Measurements from ENCODE around the gene GALNT2. TPM values are rescaled to one million over a fixed set of nuclear protein-coding genes. Genes with fewer than 3 reads are reported as not detected.
A peak's percentile ranks its signal among the peaks of the same experiment; 100 is the strongest.

Gene GALNT2
- total and polyA plus RNA-seq, 2 of the 4 experiments (the other 2 are of a cell fraction): 50.4 to 189 TPM

DNA sequence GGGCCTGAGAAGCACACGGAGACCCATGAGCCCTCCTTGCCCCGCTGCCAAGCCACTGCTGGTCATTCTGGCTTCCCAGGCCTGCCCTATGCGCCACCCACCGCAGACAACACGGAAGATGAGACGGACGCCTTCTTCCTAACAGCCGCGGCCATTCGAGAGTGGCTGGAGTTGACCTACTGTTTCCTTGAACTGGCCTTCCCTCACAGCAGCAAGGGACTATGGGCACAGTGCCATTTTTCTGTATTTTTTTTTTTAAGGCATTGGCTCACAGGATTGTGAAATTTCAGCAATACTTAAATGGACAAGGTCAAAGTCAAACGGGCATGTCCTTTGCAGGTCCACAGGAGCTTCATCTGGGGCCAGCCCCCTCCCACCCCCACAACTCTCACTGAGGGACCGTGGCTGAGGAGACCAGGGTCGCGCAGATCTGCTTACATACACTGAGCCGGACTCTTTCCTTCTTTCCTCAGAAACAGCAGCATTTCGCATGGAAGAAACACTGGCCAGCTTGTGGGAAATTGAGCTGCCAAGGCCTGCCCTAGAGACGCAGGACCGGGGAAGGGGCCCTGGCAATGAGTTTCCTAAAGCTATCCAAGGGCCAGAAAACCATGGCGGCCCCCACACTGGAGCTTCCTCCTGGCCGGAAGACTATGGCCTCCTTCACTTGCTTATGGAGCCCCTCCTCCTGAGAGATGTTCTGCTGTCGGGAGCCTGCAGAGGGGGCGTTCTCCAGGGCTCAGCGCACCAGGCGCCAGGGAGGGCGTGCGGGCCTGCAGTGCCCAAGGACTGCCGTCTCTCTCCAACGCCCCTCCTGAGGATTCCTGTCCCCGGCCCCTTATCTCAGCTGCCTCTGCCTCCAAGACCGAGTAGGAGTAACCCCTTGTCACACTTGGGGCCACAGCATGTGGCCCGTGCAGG is 260.2 kb downstream of the GALNT2 start:
- no TSS peak for BruUV-seq (replicated peaks)
- H4K5ac ChIP-seq (ENCODE audit: low read depth, low read length): no peak overlapping the region
- H3K18ac ChIP-seq (ENCODE audit: low read depth, low read length): no peak overlapping the region
- no peak overlapping the region for H2BK5ac ChIP-seq (ENCODE audit: low read depth, low read length, poor library complexity, severe bottlenecking)
- POLR2A ChIA-PET (ENCODE audit: unreplicated experiment): no interaction called here
- no peak overlapping the region for H4K91ac ChIP-seq (ENCODE audit: insufficient read depth, low read depth, low read length)
- H3K79me1 ChIP-seq (ENCODE audit: low read depth in 1 of 2, low read length in 2 of 2): no peaks in the 10 kb centered on the region
- H3K23ac ChIP-seq (ENCODE audit: low read depth, low read length): no peak overlapping the region
- no peaks in the 10 kb centered on the region for H3K27me3 ChIP-seq (ENCODE audit: control insufficient read depth, insufficient read depth, low read length)
- no peak overlapping the region for H3K27ac ChIP-seq (ENCODE audit: insufficient read depth, low read length)
- CTCF ChIA-PET: no interaction called here
- no peak overlapping the region for H3K4me2 ChIP-seq (ENCODE audit: low read depth, low read length)
- WGBS, 2 experiments (ENCODE audit: extremely low coverage in 2 of 2, insufficient read length in 1 of 2): 79% methylated on average over 10 of the region's 31 CpGs; no CpG with 5 or more reads in 1 of the 2 experiments
- no peak overlapping the region for H4K8ac ChIP-seq (ENCODE audit: low read depth in 2 of 2, low read length in 2 of 2)
- no peak overlapping the region for H3K14ac ChIP-seq (replicated peaks; ENCODE audit: low read depth, low read length)
- no peak overlapping the region for H3K4me3 ChIP-seq (ENCODE audit: insufficient read depth, low read depth, low read length)
- no peak for ATAC-seq (ENCODE audit: low read depth)
- no peak overlapping the region for H2AK5ac ChIP-seq (ENCODE audit: low read depth, low read length)
- TF ChIP-seq MAFK (IDR thresholded peaks at IDR 0.05; ENCODE audit: low read depth, low read length) (no peak), RAD21 (IDR thresholded peaks at IDR 0.05; ENCODE audit: low read length) (no peak), CEBPB (IDR thresholded peaks at IDR 0.05; ENCODE audit: low read depth, low read length) (peak; percentile 4; the same call in 1 of the 2 replicates)
- no peaks in the 10 kb centered on the region for H4K20me1 ChIP-seq (ENCODE audit: insufficient read depth, low read length)
- H2AFZ ChIP-seq (replicated peaks; ENCODE audit: low read length, poor library complexity): no peak overlapping the region
- in situ Hi-C loops (cut with MboI; ENCODE audit: low sequenced_read_pairs) (no loop called here), dilution Hi-C loops (cut with HindIII; ENCODE audit: low sequenced_read_pairs, unreplicated experiment) (no loop called here), intact Hi-C loops (cut with micrococcal nuclease) (no loop called here)
- no peak overlapping the region for H3K9ac ChIP-seq (ENCODE audit: low read depth, low read length)
- no peaks in the 10 kb centered on the region for H3K36me3 ChIP-seq (ENCODE audit: control insufficient read depth, insufficient read depth, low read length)
- H3K56ac ChIP-seq (ENCODE audit: extremely low read depth, insufficient read depth, low read length): no peak overlapping the region
- no peak for DNase-seq
- H2BK15ac ChIP-seq (ENCODE audit: low read depth, low read length): no peak overlapping the region
- peak overlapping the region; percentile 37 for H2AK9ac ChIP-seq (replicated peaks; ENCODE audit: low read depth, low read length, poor library complexity)
- no peak overlapping the region for H3K4ac ChIP-seq (ENCODE audit: low read depth, low read length)
- H3K9me3 ChIP-seq (ENCODE audit: control insufficient read depth, insufficient read depth, low read length): no peaks in the 10 kb centered on the region
- H2BK20ac ChIP-seq (ENCODE audit: low read depth, low read length): no peak overlapping the region
- H3K9me1 ChIP-seq (ENCODE audit: insufficient read depth, low read length): no peaks in the 10 kb centered on the region
- H3K4me1 ChIP-seq (ENCODE audit: control insufficient read depth, insufficient read depth, low read length): no peaks in the 10 kb centered on the region
- no peak overlapping the region for H2BK120ac ChIP-seq (ENCODE audit: low read depth, low read length)

Measured in IMR-90 (cell line).